ENCODE data around the gene FCRL6.

The FCRL6 gene

DNA sequence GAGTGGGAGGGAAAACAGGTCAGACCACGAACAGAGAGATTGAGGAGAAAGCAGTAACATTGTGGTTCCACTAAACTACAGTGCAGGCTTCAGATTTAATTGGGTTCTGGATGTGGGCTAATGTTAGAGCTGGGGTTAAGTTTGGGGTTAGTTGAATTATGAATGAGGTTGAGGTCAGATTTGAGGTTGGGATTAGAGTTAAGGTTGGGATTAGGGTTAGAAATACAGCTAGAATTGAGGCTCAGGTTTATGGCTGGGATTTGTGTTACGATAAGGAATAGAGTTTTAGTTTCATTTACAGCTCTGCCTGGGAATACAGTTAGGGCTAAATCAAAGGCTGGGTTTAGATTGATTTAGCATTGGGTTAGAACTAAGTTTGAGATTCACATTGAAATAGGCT is 62.1 kb downstream of the FCRL6 start:
- no peak for DNase-seq (ENCODE audit: low spot score)
